Suprapubic skin (tissue), 3 donors: Measurements from ENCODE around the gene PAXX.

Experiments used
- CTCF ChIP-seq, 2 donors: fragments of 200-600 bp in 1 of 2; fragments of 450-650 bp in 1 of 2; sonication (generic) in 1 of 2; IDR thresholded peaks; one replicate each; pipeline ENCODE4 v1.5.1; 2016 to 2019; ENCODE audit warnings: antibody characterized with exemption in 2 of 2, mild to moderate bottlenecking in 1 of 2, moderate library complexity in 1 of 2
- EP300 ChIP-seq: sonication (generic); formaldehyde crosslinking; IDR thresholded peaks from one replicate; pipeline ENCODE4 v1.6.1; 2017; ENCODE audit warnings: antibody characterized with exemption
- POLR2A ChIP-seq, 2 donors: fragments of 450-650 bp; IDR thresholded peaks; one replicate each; pipeline ENCODE4 v1.6.1; 2017; ENCODE audit warnings: antibody characterized with exemption in 2 of 2, mild to moderate bottlenecking in 2 of 2, moderate library complexity in 2 of 2

DNA sequence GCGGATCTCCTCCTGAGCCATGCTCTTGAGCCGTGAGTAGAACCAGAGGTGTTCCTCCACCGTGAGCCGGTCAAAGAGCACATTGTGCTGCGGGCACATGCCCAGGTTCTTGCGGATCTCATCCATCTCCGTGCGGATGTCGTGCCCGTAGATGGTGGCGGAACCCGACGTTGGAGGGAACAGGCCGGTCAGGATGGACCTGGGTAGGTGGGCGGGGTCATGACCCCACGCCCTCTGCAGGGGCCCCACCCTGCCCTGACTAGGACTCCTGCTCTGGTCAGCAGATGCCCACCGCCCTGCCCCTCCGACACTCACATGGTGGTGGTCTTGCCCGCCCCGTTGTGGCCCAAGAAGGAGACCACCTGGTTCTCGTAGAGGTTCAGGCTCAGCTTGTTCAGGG lies 23.8 kb downstream of the PAXX start:
- TF ChIP-seq CTCF (IDR thresholded peaks at IDR 0.05) (no peak), POLR2A (IDR thresholded peaks at IDR 0.05) (no peak), EP300 (no peak)
